ENCODE measurements around the gene KCNQ2.

KCNQ2 gene

GRCh38 chr20:63427724-63428330 is 44.6 kb downstream of the KCNQ2 start:
- H3K27ac ChIP-seq (replicated peaks) = no peak overlapping the region
- no peaks in the 10 kb centered on the region for H3K27me3 ChIP-seq (ENCODE audit: insufficient read depth, poor library complexity, severe bottlenecking)
- TF ChIP-seq POLR2AphosphoS5 (IDR thresholded peaks at IDR 0.05; ENCODE audit: low read depth) = no peak
- TF ChIP-seq SPI1 (IDR thresholded peaks at IDR 0.05; ENCODE audit: borderline replicate concordance, low read depth) = no peak
- TF ChIP-seq, protein P1, sequence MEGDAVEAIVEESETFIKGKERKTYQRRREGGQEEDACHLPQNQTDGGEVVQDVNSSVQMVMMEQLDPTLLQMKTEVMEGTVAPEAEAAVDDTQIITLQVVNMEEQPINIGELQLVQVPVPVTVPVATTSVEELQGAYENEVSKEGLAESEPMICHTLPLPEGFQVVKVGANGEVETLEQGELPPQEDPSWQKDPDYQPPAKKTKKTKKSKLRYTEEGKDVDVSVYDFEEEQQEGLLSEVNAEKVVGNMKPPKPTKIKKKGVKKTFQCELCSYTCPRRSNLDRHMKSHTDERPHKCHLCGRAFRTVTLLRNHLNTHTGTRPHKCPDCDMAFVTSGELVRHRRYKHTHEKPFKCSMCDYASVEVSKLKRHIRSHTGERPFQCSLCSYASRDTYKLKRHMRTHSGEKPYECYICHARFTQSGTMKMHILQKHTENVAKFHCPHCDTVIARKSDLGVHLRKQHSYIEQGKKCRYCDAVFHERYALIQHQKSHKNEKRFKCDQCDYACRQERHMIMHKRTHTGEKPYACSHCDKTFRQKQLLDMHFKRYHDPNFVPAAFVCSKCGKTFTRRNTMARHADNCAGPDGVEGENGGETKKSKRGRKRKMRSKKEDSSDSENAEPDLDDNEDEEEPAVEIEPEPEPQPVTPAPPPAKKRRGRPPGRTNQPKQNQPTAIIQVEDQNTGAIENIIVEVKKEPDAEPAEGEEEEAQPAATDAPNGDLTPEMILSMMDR (IDR thresholded peaks at IDR 0.05; ENCODE audit: insufficient read depth, low read length) = no peak
- TF ChIP-seq, protein P2, sequence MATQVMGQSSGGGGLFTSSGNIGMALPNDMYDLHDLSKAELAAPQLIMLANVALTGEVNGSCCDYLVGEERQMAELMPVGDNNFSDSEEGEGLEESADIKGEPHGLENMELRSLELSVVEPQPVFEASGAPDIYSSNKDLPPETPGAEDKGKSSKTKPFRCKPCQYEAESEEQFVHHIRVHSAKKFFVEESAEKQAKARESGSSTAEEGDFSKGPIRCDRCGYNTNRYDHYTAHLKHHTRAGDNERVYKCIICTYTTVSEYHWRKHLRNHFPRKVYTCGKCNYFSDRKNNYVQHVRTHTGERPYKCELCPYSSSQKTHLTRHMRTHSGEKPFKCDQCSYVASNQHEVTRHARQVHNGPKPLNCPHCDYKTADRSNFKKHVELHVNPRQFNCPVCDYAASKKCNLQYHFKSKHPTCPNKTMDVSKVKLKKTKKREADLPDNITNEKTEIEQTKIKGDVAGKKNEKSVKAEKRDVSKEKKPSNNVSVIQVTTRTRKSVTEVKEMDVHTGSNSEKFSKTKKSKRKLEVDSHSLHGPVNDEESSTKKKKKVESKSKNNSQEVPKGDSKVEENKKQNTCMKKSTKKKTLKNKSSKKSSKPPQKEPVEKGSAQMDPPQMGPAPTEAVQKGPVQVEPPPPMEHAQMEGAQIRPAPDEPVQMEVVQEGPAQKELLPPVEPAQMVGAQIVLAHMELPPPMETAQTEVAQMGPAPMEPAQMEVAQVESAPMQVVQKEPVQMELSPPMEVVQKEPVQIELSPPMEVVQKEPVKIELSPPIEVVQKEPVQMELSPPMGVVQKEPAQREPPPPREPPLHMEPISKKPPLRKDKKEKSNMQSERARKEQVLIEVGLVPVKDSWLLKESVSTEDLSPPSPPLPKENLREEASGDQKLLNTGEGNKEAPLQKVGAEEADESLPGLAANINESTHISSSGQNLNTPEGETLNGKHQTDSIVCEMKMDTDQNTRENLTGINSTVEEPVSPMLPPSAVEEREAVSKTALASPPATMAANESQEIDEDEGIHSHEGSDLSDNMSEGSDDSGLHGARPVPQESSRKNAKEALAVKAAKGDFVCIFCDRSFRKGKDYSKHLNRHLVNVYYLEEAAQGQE (IDR thresholded peaks at IDR 0.05; ENCODE audit: insufficient replicate concordance, low read depth) = no peak
- no peak for TF ChIP-seq GABPA (IDR thresholded peaks at IDR 0.05; ENCODE audit: low read depth)
- DNase-seq (ENCODE audit: low read depth in 1 of 2, low spot score in 1 of 2) = no peak
- H3K4me3 ChIP-seq (replicated peaks; ENCODE audit: insufficient read depth, low read length) = no peak overlapping the region

DNA sequence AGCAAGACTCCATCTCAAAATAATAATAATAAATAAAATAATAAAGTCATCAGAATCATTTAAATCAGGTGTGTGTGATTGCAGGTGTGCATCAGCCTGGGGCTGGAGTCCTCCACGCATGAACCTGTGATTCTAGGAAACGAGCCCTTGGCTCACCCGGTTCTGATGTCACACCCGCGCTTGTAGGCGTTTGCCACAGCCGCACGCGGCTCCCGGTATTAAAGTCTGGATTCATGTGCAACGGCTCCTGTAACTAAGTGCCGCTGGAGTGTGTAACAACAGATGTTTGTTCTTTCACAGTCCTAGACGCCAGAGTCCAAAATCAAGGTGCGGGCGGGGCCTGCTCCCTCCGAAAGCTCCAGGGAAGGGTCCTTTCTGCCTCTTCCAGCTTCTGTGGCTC is 45.2 kb downstream of the KCNQ2 start:
- Histone ChIP-seq H3K4me3 (replicated peaks; ENCODE audit: insufficient read depth, low read length) (no peak overlapping the region), H3K27ac (replicated peaks) (no peak overlapping the region), H3K27me3 (ENCODE audit: insufficient read depth, poor library complexity, severe bottlenecking) (no peaks in the 10 kb centered on the region)
- TF ChIP-seq GABPA (IDR thresholded peaks at IDR 0.05; ENCODE audit: low read depth) (no peak), SPI1 (IDR thresholded peaks at IDR 0.05; ENCODE audit: borderline replicate concordance, low read depth) (no peak), POLR2AphosphoS5 (IDR thresholded peaks at IDR 0.05; ENCODE audit: low read depth) (no peak)
- TF ChIP-seq, protein P2 (IDR thresholded peaks at IDR 0.05; ENCODE audit: insufficient replicate concordance, low read depth) = no peak
- TF ChIP-seq, protein P1 (IDR thresholded peaks at IDR 0.05; ENCODE audit: insufficient read depth, low read length) = no peak
- DNase-seq (ENCODE audit: low read depth in 1 of 2, low spot score in 1 of 2) = no peak

- no peak for TF ChIP-seq SPI1 (IDR thresholded peaks at IDR 0.05; ENCODE audit: borderline replicate concordance, low read depth)
- TF ChIP-seq POLR2AphosphoS5 (IDR thresholded peaks at IDR 0.05; ENCODE audit: low read depth) = no peak
- TF ChIP-seq, protein P1 (IDR thresholded peaks at IDR 0.05; ENCODE audit: insufficient read depth, low read length) = no peak
- no peak for TF ChIP-seq GABPA (IDR thresholded peaks at IDR 0.05; ENCODE audit: low read depth)
- TF ChIP-seq, protein P2 (IDR thresholded peaks at IDR 0.05; ENCODE audit: insufficient replicate concordance, low read depth) = no peak
- DNase-seq (ENCODE audit: low read depth in 1 of 2, low spot score in 1 of 2) = no peak
- H3K4me3 ChIP-seq (replicated peaks; ENCODE audit: insufficient read depth, low read length) = no peak overlapping the region
- no peaks in the 10 kb centered on the region for H3K27me3 ChIP-seq (ENCODE audit: insufficient read depth, poor library complexity, severe bottlenecking)
- H3K27ac ChIP-seq (replicated peaks) = no peak overlapping the region
Observed at GRCh38 chr20:63425846-63426485, 46.5 kb downstream of the KCNQ2 start.

Measured in HL-60 (cell line).